Measurements from ENCODE around the gene NCKAP5. TPM values are rescaled to one million over a fixed set of nuclear protein-coding genes. Genes with fewer than 3 reads are reported as not detected.

The NCKAP5 gene
- total RNA-seq, 2 experiments from 2014 or later: not detected

- DNase-seq (no peak), ATAC-seq (ENCODE audit: low read depth) (no peak)
- POLR2A ChIA-PET: no interaction called here
- Mint-ChIP-seq H3K9me3 (peaks cover 6% of the 10 kb centered on the region), H3K27ac (no peak overlapping the region), H3K36me3 (no peaks in the 10 kb centered on the region), H3K4me1 (peaks cover 2% of the 10 kb centered on the region), H3K27me3 (no peaks in the 10 kb centered on the region), H3K4me3 (no peak overlapping the region)
Measured at GRCh38 chr2:132633635-132634034, 934.6 kb downstream of the NCKAP5 start.

- H3K9me3 Mint-ChIP-seq: peaks cover 6% of the 10 kb centered on the region
- no peaks in the 10 kb centered on the region for H3K36me3 Mint-ChIP-seq
- H3K4me1 Mint-ChIP-seq: peaks cover 2% of the 10 kb centered on the region
- H3K4me3 Mint-ChIP-seq: no peak overlapping the region
- ATAC-seq (ENCODE audit: low read depth) (no peak), DNase-seq (no peak)
- no peaks in the 10 kb centered on the region for H3K27me3 Mint-ChIP-seq
- H3K27ac Mint-ChIP-seq: no peak overlapping the region
- POLR2A ChIA-PET: no interaction called here
Measured at GRCh38 chr2:132632000-132632649, 936.1 kb downstream of the NCKAP5 start.

DNA sequence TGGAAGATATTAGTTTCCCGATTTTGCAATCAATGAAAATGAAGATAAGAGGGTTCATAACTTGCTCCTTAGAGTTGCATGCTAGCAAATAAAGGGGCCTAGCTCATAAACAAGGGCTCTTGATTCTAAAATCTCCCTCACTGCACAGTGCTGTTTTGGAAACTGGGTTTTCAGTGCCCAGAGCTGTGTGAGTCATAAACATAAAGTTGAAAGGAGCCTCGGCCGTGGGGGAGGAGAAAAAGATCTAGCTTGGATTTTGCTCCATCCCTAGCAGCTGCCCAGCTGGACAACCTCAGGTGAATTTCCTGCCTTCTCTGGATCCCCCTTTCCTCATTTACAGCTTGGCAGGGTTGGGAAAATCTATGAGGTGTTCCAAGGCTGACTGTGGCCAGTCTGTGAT is 940.7 kb downstream of the NCKAP5 start:
- no peak for ATAC-seq (ENCODE audit: low read depth)
- no peaks in the 10 kb centered on the region for H3K4me1 Mint-ChIP-seq
- no peaks in the 10 kb centered on the region for H3K9me3 Mint-ChIP-seq
- no peak overlapping the region for H3K4me3 Mint-ChIP-seq
- H3K36me3 Mint-ChIP-seq: no peaks in the 10 kb centered on the region
- POLR2A ChIA-PET: no interaction called here
- DNase-seq: no peak
- no peak overlapping the region for H3K27ac Mint-ChIP-seq
- no peaks in the 10 kb centered on the region for H3K27me3 Mint-ChIP-seq

DNA sequence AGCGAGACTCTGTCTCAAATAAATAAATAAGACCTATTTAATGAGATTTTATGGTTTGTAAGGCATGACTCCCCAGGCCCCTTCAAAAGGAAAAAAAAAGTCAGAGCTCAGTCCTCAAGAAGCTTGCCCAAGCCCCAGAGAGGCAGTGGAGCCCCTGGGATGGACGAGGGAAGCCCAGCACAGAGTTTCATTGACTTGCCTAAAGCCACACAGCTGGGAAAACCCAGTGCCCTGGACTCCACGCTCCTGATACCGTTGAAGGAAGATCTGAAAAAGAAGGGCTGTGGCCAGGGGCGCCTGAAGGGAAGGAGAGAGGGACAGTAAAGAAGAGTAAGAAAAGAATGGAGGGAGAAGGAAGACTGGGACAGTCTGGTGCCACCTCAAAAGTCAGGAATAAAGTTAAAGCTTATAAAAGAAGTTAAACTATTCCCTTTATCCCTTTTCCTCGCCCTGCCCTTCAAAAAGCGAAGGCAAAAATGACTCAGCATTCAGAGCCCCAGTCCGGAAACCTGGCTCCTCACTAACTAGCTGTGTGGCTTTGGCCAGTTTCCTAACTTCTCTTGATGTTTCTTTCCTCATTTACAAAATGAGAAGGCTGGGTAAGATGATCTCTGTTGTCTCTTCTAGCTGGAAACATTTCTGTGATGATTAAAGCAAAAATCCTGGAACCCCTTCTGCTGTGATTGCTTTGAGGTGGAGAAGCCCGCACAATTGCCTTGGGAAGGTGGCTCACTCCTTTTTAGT is 945.0 kb downstream of the NCKAP5 start:
- Mint-ChIP-seq H3K9me3 (peaks cover 1% of the 10 kb centered on the region), H3K36me3 (no peaks in the 10 kb centered on the region), H3K4me1 (no peaks in the 10 kb centered on the region), H3K27ac (no peak overlapping the region), H3K4me3 (no peak overlapping the region), H3K27me3 (no peaks in the 10 kb centered on the region)
- DNase-seq (no peak), ATAC-seq (ENCODE audit: low read depth) (no peak)
- POLR2A ChIA-PET: no interaction called here

Measured in activated naive CD8-positive, alpha-beta T cell treated with anti-CD3 and anti-CD28 coated beads, Interleukin-2, amount 10 ng/mL, durations not matched to agents 7 days and 5 days (primary cell).